HG03439 (cell line): Measurements from ENCODE around the gene PCGF2.
A peak's percentile ranks its signal among the peaks of the same experiment; 100 is the strongest.

Experiments
- ATAC-seq: cut with Tn5 transposase; IDR thresholded peaks from one replicate; pipeline ENCODE4 v1.9.1; 2021; ENCODE audit warnings: mild to moderate bottlenecking, moderate library complexity; ENCODE audit not compliant: unreplicated experiment

PCGF2 gene

GRCh38 chr17:38704606-38705522 lies 43.3 kb downstream of the PCGF2 start, which contains the start of gene MLLT6:
Gene MLLT6 (plus strand): TSS chr17:38705273. CDS start chr17:38705633, 360 bp downstream.
- no peak for ATAC-seq

- ATAC-seq = no peak
Observed at GRCh38 chr17:38703742-38704605, 44.2 kb downstream of the PCGF2 start.

GRCh38 chr17:38702916-38703741 lies 45.0 kb downstream of the PCGF2 start:
- ATAC-seq = no peak

- ATAC-seq = peak; percentile 33
Observed at GRCh38 chr17:38702166-38702915, 45.8 kb downstream of the PCGF2 start.

GRCh38 chr17:38701504-38702165 lies 46.5 kb downstream of the PCGF2 start:
- ATAC-seq = peak; percentile 30

GRCh38 chr17:38698760-38699159 lies 49.4 kb downstream of the PCGF2 start:
- ATAC-seq = no peak

- no peak for ATAC-seq
Observed at GRCh38 chr17:38697061-38697820, 50.9 kb downstream of the PCGF2 start.

- ATAC-seq = no peak
Observed at GRCh38 chr17:38693700-38694329, 54.3 kb downstream of the PCGF2 start.

- no peak for ATAC-seq
Observed at GRCh38 chr17:38691154-38691553, 57.0 kb downstream of the PCGF2 start.

GRCh38 chr17:38690386-38690785 lies 57.8 kb downstream of the PCGF2 start:
- no peak for ATAC-seq

GRCh38 chr17:38687286-38687685 lies 60.9 kb downstream of the PCGF2 start:
- ATAC-seq = no peak

- ATAC-seq = no peak
Observed at GRCh38 chr17:38685491-38685890, 62.6 kb downstream of the PCGF2 start.
